Stimulated activated CD8-positive, alpha-beta memory T cell treated with anti-CD3 and anti-CD28 coated beads, Interleukin-12 subunit alpha, Interleukin-12 subunit beta, amount 100 ng/mL, for 24 hours (primary cell): ENCODE data around the gene CSTF1.

Experiments used
- DNase-seq: peaks from one replicate; pipeline ENCODE4 v3.0.0-alpha.2; 2020; ENCODE audit errors: extremely low read depth

Gene CSTF1

GRCh38 chr20:56429502-56429901 lies 37.1 kb downstream of the CSTF1 start:
- no peak for DNase-seq

GRCh38 chr20:56429941-56430340 lies 37.5 kb downstream of the CSTF1 start:
- no peak for DNase-seq

- no peak for DNase-seq
Observed at GRCh38 chr20:56430461-56430860, 38.0 kb downstream of the CSTF1 start.

GRCh38 chr20:56430957-56431356 lies 38.5 kb downstream of the CSTF1 start:
- DNase-seq: no peak

GRCh38 chr20:56431471-56431870 lies 39.0 kb downstream of the CSTF1 start:
- no peak for DNase-seq

GRCh38 chr20:56433221-56433879 lies 40.9 kb downstream of the CSTF1 start:
- no peak for DNase-seq

GRCh38 chr20:56433880-56434255 lies 41.4 kb downstream of the CSTF1 start:
- DNase-seq: no peak

- DNase-seq: no peak
Observed at GRCh38 chr20:56437196-56437960, 44.9 kb downstream of the CSTF1 start.

- no peak for DNase-seq
Observed at GRCh38 chr20:56438284-56438683, 45.8 kb downstream of the CSTF1 start.

GRCh38 chr20:56439771-56440291 lies 47.4 kb downstream of the CSTF1 start:
- DNase-seq: no peak

- no peak for DNase-seq
Observed at GRCh38 chr20:56440346-56441007, 48.0 kb downstream of the CSTF1 start.

- DNase-seq: no peak
Observed at GRCh38 chr20:56442389-56443365, 50.2 kb downstream of the CSTF1 start.

GRCh38 chr20:56443654-56444540 lies 51.5 kb downstream of the CSTF1 start:
- DNase-seq: no peak

GRCh38 chr20:56445130-56445529 lies 52.7 kb downstream of the CSTF1 start:
- no peak for DNase-seq

GRCh38 chr20:56445540-56445939 lies 53.1 kb downstream of the CSTF1 start:
- DNase-seq: no peak

- DNase-seq: no peak
Observed at GRCh38 chr20:56447227-56447626, 54.8 kb downstream of the CSTF1 start.

- no peak for DNase-seq
Observed at GRCh38 chr20:56449459-56449858, 57.0 kb downstream of the CSTF1 start.

GRCh38 chr20:56451056-56451765 lies 58.8 kb downstream of the CSTF1 start:
- no peak for DNase-seq

- no peak for DNase-seq
Observed at GRCh38 chr20:56453352-56453751, 60.9 kb downstream of the CSTF1 start.

- no peak for DNase-seq
Observed at GRCh38 chr20:56454754-56455153, 62.3 kb downstream of the CSTF1 start.
